Sciatic nerve (tissue), 2 donors: ENCODE results near the gene UNC13D. TPM values are rescaled to one million over a fixed set of nuclear protein-coding genes. Genes with fewer than 3 reads are reported as not detected.
"Not testable (repeated sequence)": the region's sequence is repeated elsewhere in the genome, so short reads cannot be mapped to it uniquely, and the experiment has no call there.

Experiments
- ATAC-seq: fragments of 200-7000 bp; cut with Tn5 transposase; one replicate; pipeline ENCODE4 v1.9.1; 2020; ENCODE audit warnings: mild to moderate bottlenecking, moderate library complexity
- DNase-seq: peaks from one replicate; pipeline ENCODE4 v3.0.0-alpha.2; 2020; ENCODE audit warnings: low spot score
- intact Hi-C: fragments of 100-400 bp; cut with DNase I; formaldehyde crosslinking; loops from one replicate; pipeline ENCODE4 v1.14.2; 2022
- total RNA-seq: library from RNA; stranded (reverse); fragmentation: NEBNext Ultra II Directional; extraction: Animal tissue kit (Norgen Biotek cat#: 25700); gene quantifications from one replicate; pipeline ENCODE4 v1.2.1, GENCODE V29; 2021
- donor health status: DM: no; HTN: no; CAD: no.
- donor health status: DM: no; HTN: no; CAD: no.

The UNC13D gene
- total RNA-seq, 1 donor from 2014 or later = 30.9 TPM

GRCh38 chr17:75812096-75813013 lies 31.8 kb downstream of the UNC13D start:
- intact Hi-C loops = no loop called here
- DNase-seq (no peak), ATAC-seq (no peak)

DNA sequence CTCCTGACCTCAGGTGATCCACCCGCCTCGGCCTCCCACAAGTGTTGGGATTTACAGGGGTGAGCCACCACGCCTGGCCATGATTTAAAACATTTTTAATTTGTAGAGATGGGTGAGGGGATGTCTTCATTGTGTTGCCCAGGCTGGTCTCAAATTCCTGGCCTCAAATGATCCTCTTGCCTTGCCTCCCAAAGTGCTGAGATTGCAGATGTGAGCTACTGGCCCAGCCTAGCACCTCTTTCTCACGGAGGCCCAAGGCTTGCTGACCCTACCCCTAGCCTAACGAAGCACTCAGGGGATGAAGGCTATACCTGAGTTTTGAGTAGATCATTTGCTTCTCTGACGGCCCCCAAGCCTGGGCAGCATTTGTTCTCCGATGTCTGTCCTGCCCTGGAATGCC lies 33.0 kb downstream of the UNC13D start:
- ATAC-seq (no peak), DNase-seq (no peak)
- intact Hi-C loops = no loop called here

- intact Hi-C loops, DNase-seq, ATAC-seq: not testable (repeated sequence)
Measured at GRCh38 chr17:75810756-75811155, 33.4 kb downstream of the UNC13D start.

- intact Hi-C loops = no loop called here
- DNase-seq = no peak
- no peak for ATAC-seq
Measured at GRCh38 chr17:75810216-75810615, 34.0 kb downstream of the UNC13D start.

DNA sequence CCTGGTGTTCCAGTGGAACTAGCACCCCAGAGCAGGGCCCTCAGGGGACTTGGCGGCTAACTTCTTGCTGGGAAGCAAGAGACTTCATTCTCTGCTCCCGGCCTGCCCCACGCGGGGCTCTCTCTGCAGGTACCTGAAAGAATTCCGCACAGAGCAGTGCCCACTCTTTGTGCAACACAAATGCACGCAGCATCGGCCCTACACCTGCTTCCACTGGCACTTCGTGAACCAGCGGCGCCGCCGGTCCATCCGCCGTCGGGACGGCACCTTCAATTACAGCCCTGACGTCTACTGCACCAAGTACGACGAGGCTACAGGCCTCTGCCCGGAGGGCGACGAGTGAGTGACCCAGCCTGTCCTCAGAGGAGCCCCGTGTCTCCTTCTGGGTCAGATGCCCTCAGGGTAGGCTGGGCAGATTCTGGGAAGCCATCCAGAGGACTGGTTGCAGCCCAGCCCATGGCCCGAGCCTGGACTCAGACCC lies 34.5 kb downstream of the UNC13D start:
- intact Hi-C loops = no loop called here
- DNase-seq (no peak), ATAC-seq (no peak)

DNA sequence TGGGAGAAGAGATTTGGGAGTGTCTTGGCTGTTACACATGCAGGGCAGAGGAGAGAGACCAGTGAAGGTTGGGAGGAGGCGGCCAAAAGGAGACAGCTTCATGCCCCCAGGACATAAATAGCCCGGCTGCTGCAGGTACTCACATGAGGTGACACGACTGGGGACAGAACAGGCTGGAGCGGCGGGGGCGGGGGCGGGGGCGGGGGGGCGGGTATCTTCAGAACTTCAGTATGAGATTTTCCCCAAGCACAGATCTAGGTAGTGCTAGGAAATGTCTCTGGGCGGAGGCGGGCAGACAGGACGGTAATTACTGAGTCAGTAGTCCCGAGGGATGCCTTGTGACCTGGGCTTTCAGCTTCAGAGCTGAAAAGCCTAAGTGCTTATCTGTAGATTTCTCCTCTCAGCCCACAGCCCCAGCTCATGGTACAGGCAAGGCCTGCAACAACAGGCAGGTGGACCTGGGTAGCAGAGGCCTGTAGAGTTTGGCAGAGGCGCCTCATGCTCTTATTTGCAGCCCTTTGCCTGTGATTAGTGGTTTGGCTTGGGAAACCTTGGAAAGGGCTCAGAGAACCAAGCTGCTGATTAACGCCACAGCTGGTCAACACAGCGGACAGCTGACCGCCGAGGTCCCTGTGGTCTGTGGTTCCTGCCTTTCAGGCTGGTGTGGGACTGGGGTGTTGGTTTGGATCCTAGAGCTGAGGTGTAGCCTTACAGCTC lies 35.1 kb downstream of the UNC13D start:
- ATAC-seq = peak; percentile 86
- peak; percentile 74 for DNase-seq
- intact Hi-C loops = no loop called here

- DNase-seq = no peak
- intact Hi-C loops = no loop called here
- ATAC-seq = peak; percentile 23
Measured at GRCh38 chr17:75808549-75808904, 35.7 kb downstream of the UNC13D start.

DNA sequence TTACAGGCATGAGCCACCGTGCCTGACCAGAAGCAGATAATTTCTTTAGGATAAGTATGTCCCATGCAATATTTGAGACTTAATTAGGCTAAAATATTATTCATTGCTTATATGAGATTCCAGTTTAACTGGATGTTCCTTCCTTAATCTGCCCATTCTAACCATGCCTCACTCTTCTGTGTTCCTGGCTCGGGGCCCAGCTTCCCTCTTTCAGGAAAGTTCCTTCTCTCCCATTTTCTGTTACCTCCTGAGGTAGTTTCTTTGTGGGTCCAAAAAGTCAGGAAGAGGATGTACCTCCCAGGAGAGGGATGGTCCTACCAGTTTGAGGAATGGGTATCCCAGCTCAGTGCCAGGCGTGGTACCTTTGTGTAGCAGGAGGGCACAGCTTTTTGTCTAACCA lies 36.3 kb downstream of the UNC13D start:
- peak; percentile 52 for DNase-seq
- ATAC-seq = no peak
- intact Hi-C loops = no loop called here

GRCh38 chr17:75806822-75807500 lies 37.2 kb downstream of the UNC13D start:
- intact Hi-C loops = no loop called here
- peak; percentile 28 for DNase-seq
- no peak for ATAC-seq

DNA sequence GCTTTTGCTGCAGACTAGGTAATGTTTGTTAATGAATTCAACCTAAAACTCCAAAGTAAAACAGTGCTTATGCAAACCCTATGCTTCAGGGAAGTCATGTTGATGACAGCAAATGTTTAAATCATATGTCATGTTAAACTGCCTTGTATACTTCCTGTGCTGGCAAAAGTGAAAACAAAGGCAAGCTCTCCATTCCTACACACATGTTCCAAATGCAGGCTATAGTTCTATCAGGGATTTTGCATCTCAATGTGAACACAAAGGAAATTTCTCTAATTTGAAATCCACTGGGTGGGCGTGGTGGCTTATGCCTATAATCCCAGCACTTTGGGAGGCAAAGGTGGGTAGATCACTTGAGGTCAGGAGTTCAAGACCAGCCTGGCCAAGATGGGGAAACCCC lies 40.3 kb downstream of the UNC13D start:
- DNase-seq = no peak
- intact Hi-C loops = no loop called here
- no peak for ATAC-seq

GRCh38 chr17:75799402-75799801 lies 44.8 kb downstream of the UNC13D start:
- no peak for ATAC-seq
- DNase-seq = peak; percentile 10
- intact Hi-C loops = no loop called here

GRCh38 chr17:75795820-75796607 lies 48.2 kb downstream of the UNC13D start:
- intact Hi-C loops = no loop called here
- ATAC-seq (no peak), DNase-seq (peak; percentile 31)

GRCh38 chr17:75793460-75793859 lies 50.7 kb downstream of the UNC13D start:
- intact Hi-C loops = no loop called here
- no peak for ATAC-seq
- no peak for DNase-seq

DNA sequence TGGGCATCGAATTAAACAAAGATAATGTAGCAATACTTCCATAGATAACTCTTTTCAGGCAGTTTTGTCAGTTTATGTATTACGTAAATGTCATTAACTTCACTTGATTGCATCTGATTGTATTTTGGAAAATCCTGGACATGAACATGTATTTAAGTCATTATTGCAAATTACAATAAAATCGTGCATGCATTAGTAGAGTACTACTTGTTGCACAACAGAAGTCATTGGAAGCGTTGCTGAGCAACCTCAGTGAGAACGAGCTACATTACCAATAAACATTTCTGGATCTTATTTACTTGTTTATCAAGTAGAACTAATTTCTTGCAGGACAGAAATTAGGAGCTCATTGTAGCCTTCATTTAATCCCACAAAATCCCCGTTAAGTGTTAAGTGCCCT lies 53.0 kb downstream of the UNC13D start:
- ATAC-seq (no peak), DNase-seq (no peak)
- intact Hi-C loops = loop anchor here (2.0 kb wide), 1 partner anchor 60 kb away; no protein-coding TSS in a partner anchor

- peak; percentile 95 for DNase-seq
- peak; percentile 94 for ATAC-seq
- intact Hi-C loops = no loop called here
Measured at GRCh38 chr17:75785016-75785890, 59.0 kb downstream of the UNC13D start.

DNA sequence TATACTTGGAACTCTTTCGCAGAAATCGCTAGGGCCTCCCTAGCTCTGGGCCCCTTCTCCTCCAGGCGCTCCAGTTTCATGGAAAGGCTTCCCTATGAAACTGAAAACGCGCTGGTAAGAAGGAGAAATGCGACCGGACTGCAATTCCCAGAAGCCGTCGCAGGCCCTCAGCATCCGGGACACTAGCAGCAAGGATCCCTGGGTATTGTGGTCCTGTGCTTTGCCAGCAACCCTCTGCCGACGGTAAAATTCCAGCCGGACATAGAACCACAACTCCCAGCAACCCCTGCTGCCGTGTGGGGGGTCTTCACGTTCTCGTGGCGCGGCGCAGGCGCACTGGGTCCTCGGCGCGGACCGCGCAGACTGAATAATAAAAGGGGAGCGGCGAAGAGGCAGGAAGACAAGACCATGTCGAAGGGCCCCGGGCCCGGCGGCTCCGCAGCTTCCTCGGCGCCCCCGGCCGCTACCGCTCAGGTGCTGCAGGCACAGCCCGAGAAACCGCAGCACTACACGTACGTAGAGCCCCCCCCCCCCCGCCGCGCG lies 59.7 kb downstream of the UNC13D start, which contains the start of gene UNK:
TSS of gene UNK (plus strand) at position 334 of the 543 bp plus-strand sequence. CDS start at position 409, 75 bp downstream.
- intact Hi-C loops = no loop called here
- DNase-seq = peak; percentile 97
- peak; percentile 94 for ATAC-seq

DNA sequence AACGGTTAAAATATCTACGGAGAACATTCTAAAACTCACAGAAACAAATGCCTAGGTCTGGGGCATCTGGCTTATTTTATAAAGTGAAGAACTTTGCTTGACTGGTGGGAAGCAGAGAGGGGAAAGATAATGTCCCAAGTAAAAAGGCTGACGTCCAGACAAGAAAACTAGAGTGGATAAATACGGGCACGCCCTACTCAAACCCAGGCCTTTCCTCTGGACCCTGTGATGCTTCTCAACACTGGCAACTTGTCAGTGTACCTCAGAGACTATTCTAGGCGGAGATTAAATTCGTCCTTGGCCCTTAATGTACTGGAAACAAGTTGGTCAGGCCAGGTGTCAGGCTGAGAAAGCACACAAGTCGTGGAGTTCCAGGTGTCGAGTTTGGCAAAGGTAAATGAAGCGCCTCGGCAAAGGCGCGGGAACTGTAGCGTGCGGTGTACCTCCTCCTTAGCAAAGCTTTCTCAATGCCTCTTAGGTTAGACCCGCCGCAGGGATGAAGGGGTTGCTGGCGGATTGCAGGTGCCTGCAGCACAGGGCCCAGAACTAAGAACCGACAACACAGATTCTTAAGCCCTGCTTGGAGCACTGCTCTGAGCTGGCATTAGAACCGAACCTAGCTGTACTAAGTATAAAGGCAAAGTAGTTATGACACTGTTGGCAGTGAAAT lies 60.3 kb downstream of the UNC13D start:
- intact Hi-C loops = no loop called here
- no peak for ATAC-seq
- peak; percentile 76 for DNase-seq
